Natural killer cell (primary cell): ENCODE measurements around the gene C4orf36. TPM values are rescaled to one million over a fixed set of nuclear protein-coding genes. Genes with fewer than 3 reads are reported as not detected.

Experiments
- ATAC-seq, 3 donors: fragments of 150-1000 bp in 2 of 3; fragments of 200-7000 bp in 1 of 3; cut with Tn5 transposase; 1 replicate in 1 of 3; 2 replicates in 2 of 3; pipeline ENCODE4 v1.10.0; 2021; ENCODE audit warnings: mild to moderate bottlenecking in 2 of 3, moderate library complexity in 2 of 3
- DNase-seq, 2 donors: peaks; one replicate each; pipeline versions ENCODE4 v3.0.0 to v3.0.0-alpha.2; 2013 to 2021; ENCODE audit warnings: mixed read lengths in 1 of 2
- H3K27ac ChIP-seq: one replicate; pipeline ENCODE4 v1.5.1; 2013; ENCODE audit warnings: mild to moderate bottlenecking, low read length
- H3K27me3 ChIP-seq: one replicate; pipeline ENCODE4 v1.6.1; 2013; ENCODE audit warnings: low read length; ENCODE audit not compliant: control insufficient read depth, insufficient read depth
- H3K36me3 ChIP-seq: one replicate; pipeline ENCODE4 v1.6.1; 2013; ENCODE audit warnings: low read length; ENCODE audit not compliant: control insufficient read depth, insufficient read depth
- H3K4me1 ChIP-seq: one replicate; pipeline ENCODE4 v1.6.1; 2013; ENCODE audit warnings: low read length; ENCODE audit not compliant: control insufficient read depth, insufficient read depth
- H3K4me3 ChIP-seq: one replicate; pipeline ENCODE4 v1.5.1; 2013; ENCODE audit warnings: low read length
- H3K9me3 ChIP-seq: one replicate; pipeline ENCODE4 v1.6.1; 2013; ENCODE audit warnings: low read length; ENCODE audit not compliant: control insufficient read depth, insufficient read depth
- H3K27ac Mint-ChIP-seq, 2 donors: one replicate each; pipeline ENCODE4 v1.8.0; 2022; ENCODE audit warnings: mild to moderate bottlenecking in 2 of 2, mixed read lengths in 2 of 2, moderate library complexity in 1 of 2
- H3K27me3 Mint-ChIP-seq, 2 donors: one replicate each; pipeline ENCODE4 v1.8.0; 2022; ENCODE audit warnings: low read depth in 2 of 2, mixed read lengths in 2 of 2
- H3K36me3 Mint-ChIP-seq: one replicate; pipeline ENCODE4 v1.8.0; 2022; ENCODE audit warnings: mixed read lengths
- H3K4me1 Mint-ChIP-seq, 2 donors: one replicate each; pipeline ENCODE4 v1.8.0; 2022; ENCODE audit warnings: mixed read lengths in 2 of 2
- H3K4me3 Mint-ChIP-seq: one replicate; pipeline ENCODE4 v1.8.0; 2022; ENCODE audit warnings: mild to moderate bottlenecking, moderate library complexity, mixed read lengths
- H3K9me3 Mint-ChIP-seq, 2 donors: one replicate each; pipeline ENCODE4 v1.8.0; 2022; ENCODE audit warnings: mixed read lengths in 2 of 2
- WGBS: methylation state at CpG from one replicate; pipeline ENCODE4 v1.1.7; 2013; ENCODE audit warnings: missing lambda C conversion rate; ENCODE audit not compliant: insufficient coverage; 5-methylcytosine and 5-hydroxymethylcytosine counted together
- intact Hi-C: fragments of 100-400 bp; cut with micrococcal nuclease; formaldehyde crosslinking; loops from one replicate; pipeline ENCODE4 v1.14.2; 2022
- total RNA-seq, 4 donors: library from RNA; stranded (reverse); fragments of 120-200 nt in 1 of 4; gene quantifications; one replicate each; pipeline versions ENCODE4 v1.2.3 to v1.2.4, GENCODE V29; 2013 to 2022
- TF ChIP-seq, protein P1 (sequence below): fragments of 200-600 bp; IDR thresholded peaks from one replicate; pipeline ENCODE4 v1.8.0; 2022; ENCODE audit warnings: antibody characterized with exemption

Gene C4orf36
- total RNA-seq, 3 donors from 2014 or later (not counting 1 experiment from before 2014, with no cell fraction given) = not detected

DNA sequence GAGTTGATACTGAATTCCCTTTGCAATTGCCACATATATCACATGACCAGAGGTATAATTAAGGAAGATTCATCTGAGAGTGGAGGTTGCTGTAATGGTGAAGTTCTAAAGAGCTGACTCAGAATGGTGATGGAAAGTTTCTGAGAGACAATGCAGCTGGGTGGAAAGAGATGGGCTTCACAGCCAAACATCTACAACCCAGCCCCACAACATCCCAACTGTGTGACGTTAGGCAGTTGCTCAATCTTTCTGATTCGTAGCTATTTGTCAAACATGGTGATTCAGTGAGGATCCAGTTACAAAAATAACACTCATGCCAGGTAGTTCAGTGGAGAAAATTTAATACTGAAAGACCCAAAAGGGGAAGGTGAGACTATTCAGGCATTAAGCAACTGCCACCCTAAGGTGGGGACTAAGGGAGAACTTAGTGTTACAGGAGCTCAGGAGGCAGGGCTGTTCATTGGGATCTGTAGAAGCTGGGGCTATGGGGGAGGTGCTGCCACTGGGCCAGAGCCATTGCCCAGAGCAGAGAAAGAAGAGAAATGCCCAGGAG lies 35.7 kb upstream of the C4orf36 start:
- H3K4me1 Mint-ChIP-seq = peaks cover 0 to 5% of the 10 kb centered on the region in 2 donors
- H3K4me3 ChIP-seq = no peak overlapping the region
- intact Hi-C loops = no loop called here
- H3K27me3 Mint-ChIP-seq = no peaks in the 10 kb centered on the region
- no peaks in the 10 kb centered on the region for H3K36me3 ChIP-seq
- no peaks in the 10 kb centered on the region for H3K9me3 Mint-ChIP-seq
- H3K36me3 Mint-ChIP-seq = no peaks in the 10 kb centered on the region
- peaks cover 3% of the 10 kb centered on the region for H3K4me1 ChIP-seq
- H3K27ac ChIP-seq = no peak overlapping the region
- no peak overlapping the region for H3K4me3 Mint-ChIP-seq
- 94% methylated on average over 2 of the region's 2 CpGs for WGBS
- TF ChIP-seq, protein P1, sequence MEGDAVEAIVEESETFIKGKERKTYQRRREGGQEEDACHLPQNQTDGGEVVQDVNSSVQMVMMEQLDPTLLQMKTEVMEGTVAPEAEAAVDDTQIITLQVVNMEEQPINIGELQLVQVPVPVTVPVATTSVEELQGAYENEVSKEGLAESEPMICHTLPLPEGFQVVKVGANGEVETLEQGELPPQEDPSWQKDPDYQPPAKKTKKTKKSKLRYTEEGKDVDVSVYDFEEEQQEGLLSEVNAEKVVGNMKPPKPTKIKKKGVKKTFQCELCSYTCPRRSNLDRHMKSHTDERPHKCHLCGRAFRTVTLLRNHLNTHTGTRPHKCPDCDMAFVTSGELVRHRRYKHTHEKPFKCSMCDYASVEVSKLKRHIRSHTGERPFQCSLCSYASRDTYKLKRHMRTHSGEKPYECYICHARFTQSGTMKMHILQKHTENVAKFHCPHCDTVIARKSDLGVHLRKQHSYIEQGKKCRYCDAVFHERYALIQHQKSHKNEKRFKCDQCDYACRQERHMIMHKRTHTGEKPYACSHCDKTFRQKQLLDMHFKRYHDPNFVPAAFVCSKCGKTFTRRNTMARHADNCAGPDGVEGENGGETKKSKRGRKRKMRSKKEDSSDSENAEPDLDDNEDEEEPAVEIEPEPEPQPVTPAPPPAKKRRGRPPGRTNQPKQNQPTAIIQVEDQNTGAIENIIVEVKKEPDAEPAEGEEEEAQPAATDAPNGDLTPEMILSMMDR = no peak
- peak overlapping the region in 1 of 2 donors; percentile 5 for H3K27ac Mint-ChIP-seq
- DNase-seq (no peak), ATAC-seq (no peak)
- no peaks in the 10 kb centered on the region for H3K27me3 ChIP-seq
- H3K9me3 ChIP-seq = no peaks in the 10 kb centered on the region

DNA sequence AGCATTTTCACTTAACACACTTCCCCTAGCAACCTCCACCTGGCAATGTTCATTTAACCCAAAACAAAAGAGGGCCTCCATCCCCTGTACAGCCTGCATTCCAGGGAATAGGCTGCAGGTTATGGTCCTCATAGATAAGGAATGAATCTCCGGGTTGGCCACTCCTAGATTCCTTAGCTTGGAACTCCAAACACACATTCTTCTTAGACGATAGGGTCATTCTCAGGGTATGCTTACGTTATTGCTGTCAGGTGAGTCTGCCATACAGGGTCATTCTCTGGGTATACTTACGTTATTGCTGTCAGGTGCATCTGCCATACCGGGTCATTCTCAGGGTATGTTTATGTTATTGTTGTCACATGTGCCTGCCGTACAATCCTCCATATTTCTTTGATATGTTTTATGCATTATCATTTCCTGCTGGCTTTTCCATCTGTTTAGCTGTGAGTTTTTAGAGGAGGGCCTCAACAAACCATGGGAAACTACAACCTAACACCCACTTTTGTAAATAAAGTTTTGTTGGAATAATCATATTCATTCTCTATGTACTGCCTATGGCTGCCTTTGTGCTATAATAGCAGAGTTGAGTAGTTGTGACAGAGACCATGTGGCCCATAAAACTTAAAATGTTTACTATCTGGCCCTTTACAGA lies 34.3 kb upstream of the C4orf36 start:
- no peak overlapping the region for H3K27ac ChIP-seq
- Mint-ChIP-seq H3K27me3 (no peaks in the 10 kb centered on the region), H3K4me1 (peaks cover 4 to 5% of the 10 kb centered on the region in 2 donors), H3K9me3 (no peaks in the 10 kb centered on the region), H3K36me3 (no peaks in the 10 kb centered on the region), H3K4me3 (no peak overlapping the region), H3K27ac (no peak overlapping the region)
- no peak for ATAC-seq
- no peaks in the 10 kb centered on the region for H3K27me3 ChIP-seq
- DNase-seq = no peak
- intact Hi-C loops = no loop called here
- TF ChIP-seq, protein P1 = no peak
- no peaks in the 10 kb centered on the region for H3K36me3 ChIP-seq
- H3K9me3 ChIP-seq = no peaks in the 10 kb centered on the region
- H3K4me3 ChIP-seq = no peak overlapping the region
- 92% methylated on average over 5 of the region's 6 CpGs for WGBS
- H3K4me1 ChIP-seq = peaks cover 3% of the 10 kb centered on the region

DNA sequence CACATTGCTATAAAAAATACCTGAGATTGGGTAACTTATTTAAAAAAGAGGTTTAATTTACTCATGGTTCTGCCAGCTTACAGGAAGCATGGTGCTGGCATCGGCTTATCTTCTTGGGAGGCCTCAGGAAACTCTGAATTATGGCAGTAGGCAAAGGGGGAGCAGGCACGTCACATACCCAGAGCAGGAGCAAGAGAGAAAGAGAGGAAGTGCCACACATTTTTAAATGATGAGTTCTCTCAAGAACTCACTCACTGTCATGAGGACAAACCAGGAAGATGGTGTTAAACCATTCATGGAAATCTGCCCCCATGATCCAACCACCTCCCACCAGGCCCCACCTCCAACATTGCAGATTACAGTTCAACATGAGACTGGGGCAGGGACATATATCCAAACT lies 32.6 kb upstream of the C4orf36 start:
- ATAC-seq (no peak), DNase-seq (no peak)
- Histone ChIP-seq H3K9me3 (no peaks in the 10 kb centered on the region), H3K4me3 (no peak overlapping the region), H3K4me1 (peaks cover 3% of the 10 kb centered on the region), H3K36me3 (no peaks in the 10 kb centered on the region), H3K27me3 (no peaks in the 10 kb centered on the region), H3K27ac (no peak overlapping the region)
- Mint-ChIP-seq H3K4me3 (no peak overlapping the region), H3K4me1 (peaks cover 4 to 5% of the 10 kb centered on the region in 2 donors), H3K27ac (no peak overlapping the region), H3K27me3 (no peaks in the 10 kb centered on the region), H3K9me3 (no peaks in the 10 kb centered on the region), H3K36me3 (no peaks in the 10 kb centered on the region)
- intact Hi-C loops = no loop called here
- 37% methylated on average over 2 of the region's 2 CpGs for WGBS
- TF ChIP-seq, protein P1 = no peak
